GM18508 (cell line): ENCODE measurements around the gene F10.
"Not testable (repeated sequence)": the region's sequence is repeated elsewhere in the genome, so short reads cannot be mapped to it uniquely, and the experiment has no call there.

Experiments used
- ATAC-seq: cut with Tn5 transposase; IDR thresholded peaks from one replicate; pipeline ENCODE4 v1.9.1; 2021; ENCODE audit warnings: moderate number of reproducible peaks; ENCODE audit not compliant: insufficient read depth, unreplicated experiment

F10 gene

GRCh38 chr13:113149711-113150549 lies 27.3 kb downstream of the F10 start:
- ATAC-seq = no peak

GRCh38 chr13:113150550-113151365 lies 28.2 kb downstream of the F10 start:
- no peak for ATAC-seq

GRCh38 chr13:113151745-113152690 lies 29.4 kb downstream of the F10 start:
- no peak for ATAC-seq

GRCh38 chr13:113152691-113152983 lies 30.0 kb downstream of the F10 start:
- ATAC-seq = no peak

GRCh38 chr13:113152984-113153809 lies 30.6 kb downstream of the F10 start:
- no peak for ATAC-seq

GRCh38 chr13:113153810-113154748 lies 31.5 kb downstream of the F10 start:
- ATAC-seq = no peak

GRCh38 chr13:113155201-113155600 lies 32.6 kb downstream of the F10 start:
- ATAC-seq = no peak

- ATAC-seq = no peak
Observed at GRCh38 chr13:113155982-113156655, 33.5 kb downstream of the F10 start.

- ATAC-seq = no peak
Observed at GRCh38 chr13:113157206-113157928, 34.8 kb downstream of the F10 start.

- ATAC-seq = no peak
Observed at GRCh38 chr13:113157929-113158747, 35.5 kb downstream of the F10 start, which contains the start of gene PROZ. Gene PROZ, plus strand, starts transcription at chr13:113158648. Its CDS starts 13 bp downstream, at chr13:113158661.

- no peak for ATAC-seq
Observed at GRCh38 chr13:113158946-113159345, 36.3 kb downstream of the F10 start.

- ATAC-seq = no peak
Observed at GRCh38 chr13:113159701-113160100, 37.1 kb downstream of the F10 start.

GRCh38 chr13:113160983-113161382 lies 38.4 kb downstream of the F10 start:
- no peak for ATAC-seq

- ATAC-seq = no peak
Observed at GRCh38 chr13:113161433-113161832, 38.8 kb downstream of the F10 start.

GRCh38 chr13:113161975-113162374 lies 39.4 kb downstream of the F10 start:
- not testable (repeated sequence) for ATAC-seq
